ENCODE measurements around the gene MCM3AP.

MCM3AP gene

GRCh38 chr21:46211376-46211775, 74.0 kb downstream of the MCM3AP start:
- no peak for DNase-seq (ENCODE audit: low read depth, low spot score)
- Histone ChIP-seq H3K4me3 (ENCODE audit: low read length) (no peak overlapping the region), H3K9me3 (ENCODE audit: control insufficient read depth, insufficient read depth, low read length) (no peaks in the 10 kb centered on the region), H3K36me3 (ENCODE audit: control insufficient read depth, insufficient read depth, low read length) (peaks cover 56% of the 10 kb centered on the region), H3K4me1 (ENCODE audit: control insufficient read depth, insufficient read depth, low read length) (no peaks in the 10 kb centered on the region; the same call in 1 of the 2 replicates), H3K27ac (ENCODE audit: low read length) (no peak overlapping the region), H3K27me3 (ENCODE audit: control insufficient read depth, insufficient read depth, low read length) (no peaks in the 10 kb centered on the region)
- no CpG with 5 or more reads among the region's 7 CpGs for WGBS (ENCODE audit: insufficient coverage, insufficient read length)

GRCh38 chr21:46210378-46211136, 74.9 kb downstream of the MCM3AP start:
- H3K4me1 ChIP-seq (ENCODE audit: control insufficient read depth, insufficient read depth, low read length), result no peaks in the 10 kb centered on the region; the same call in 1 of the 2 replicates
- WGBS (ENCODE audit: insufficient coverage, insufficient read length), result no CpG with 5 or more reads among the region's 16 CpGs
- no peak for DNase-seq (ENCODE audit: low read depth, low spot score)
- no peaks in the 10 kb centered on the region for H3K27me3 ChIP-seq (ENCODE audit: control insufficient read depth, insufficient read depth, low read length)
- no peak overlapping the region for H3K27ac ChIP-seq (ENCODE audit: low read length)
- H3K9me3 ChIP-seq (ENCODE audit: control insufficient read depth, insufficient read depth, low read length), result no peaks in the 10 kb centered on the region
- H3K36me3 ChIP-seq (ENCODE audit: control insufficient read depth, insufficient read depth, low read length), result peaks cover 61% of the 10 kb centered on the region
- no peak overlapping the region for H3K4me3 ChIP-seq (ENCODE audit: low read length)

- no peak for DNase-seq (ENCODE audit: low read depth, low spot score)
- Histone ChIP-seq H3K36me3 (ENCODE audit: control insufficient read depth, insufficient read depth, low read length) (peaks cover 61% of the 10 kb centered on the region), H3K27ac (ENCODE audit: low read length) (no peak overlapping the region), H3K27me3 (ENCODE audit: control insufficient read depth, insufficient read depth, low read length) (no peaks in the 10 kb centered on the region), H3K4me3 (ENCODE audit: low read length) (no peak overlapping the region), H3K9me3 (ENCODE audit: control insufficient read depth, insufficient read depth, low read length) (no peaks in the 10 kb centered on the region), H3K4me1 (ENCODE audit: control insufficient read depth, insufficient read depth, low read length) (no peaks in the 10 kb centered on the region; the same call in 1 of the 2 replicates)
- WGBS (ENCODE audit: insufficient coverage, insufficient read length), result no CpG with 5 or more reads among the region's 23 CpGs
These were observed 76.4 kb downstream of the MCM3AP start for GRCh38 chr21:46208761-46209721.

- peaks cover 54% of the 10 kb centered on the region for H3K36me3 ChIP-seq (ENCODE audit: control insufficient read depth, insufficient read depth, low read length)
- H3K27ac ChIP-seq (ENCODE audit: low read length), result no peak overlapping the region
- DNase-seq (ENCODE audit: low read depth, low spot score), result no peak
- H3K27me3 ChIP-seq (ENCODE audit: control insufficient read depth, insufficient read depth, low read length), result no peaks in the 10 kb centered on the region
- WGBS (ENCODE audit: insufficient coverage, insufficient read length), result no CpG with 5 or more reads among the region's 27 CpGs
- no peak overlapping the region for H3K4me3 ChIP-seq (ENCODE audit: low read length)
- H3K9me3 ChIP-seq (ENCODE audit: control insufficient read depth, insufficient read depth, low read length), result no peaks in the 10 kb centered on the region
- H3K4me1 ChIP-seq (ENCODE audit: control insufficient read depth, insufficient read depth, low read length), result no peaks in the 10 kb centered on the region; the same call in 1 of the 2 replicates
These were observed 77.4 kb downstream of the MCM3AP start for GRCh38 chr21:46207920-46208591.

- no peak overlapping the region for H3K27ac ChIP-seq (ENCODE audit: low read length)
These were observed 78.1 kb downstream of the MCM3AP start for GRCh38 chr21:46207006-46207919.

GRCh38 chr21:46206163-46207005, 79.0 kb downstream of the MCM3AP start:
- DNase-seq (ENCODE audit: low read depth, low spot score), result no peak

More at GRCh38 chr21:46207006-46207919, 78.1 kb downstream of the MCM3AP start:
- H3K4me3 ChIP-seq (ENCODE audit: low read length), result no peak overlapping the region
- WGBS (ENCODE audit: insufficient coverage, insufficient read length), result no CpG with 5 or more reads among the region's 21 CpGs
- no peaks in the 10 kb centered on the region for H3K27me3 ChIP-seq (ENCODE audit: control insufficient read depth, insufficient read depth, low read length)
- DNase-seq (ENCODE audit: low read depth, low spot score), result no peak
- no peaks in the 10 kb centered on the region for H3K9me3 ChIP-seq (ENCODE audit: control insufficient read depth, insufficient read depth, low read length)
- H3K36me3 ChIP-seq (ENCODE audit: control insufficient read depth, insufficient read depth, low read length), result peaks cover 51% of the 10 kb centered on the region
- H3K4me1 ChIP-seq (ENCODE audit: control insufficient read depth, insufficient read depth, low read length), result no peaks in the 10 kb centered on the region; the same call in 1 of the 2 replicates

GRCh38 chr21:46205766-46206162, 79.6 kb downstream of the MCM3AP start:
- no peaks in the 10 kb centered on the region for H3K9me3 ChIP-seq (ENCODE audit: control insufficient read depth, insufficient read depth, low read length)
- peaks cover 48% of the 10 kb centered on the region for H3K36me3 ChIP-seq (ENCODE audit: control insufficient read depth, insufficient read depth, low read length)
- no peaks in the 10 kb centered on the region for H3K27me3 ChIP-seq (ENCODE audit: control insufficient read depth, insufficient read depth, low read length)
- H3K4me1 ChIP-seq (ENCODE audit: control insufficient read depth, insufficient read depth, low read length), result no peaks in the 10 kb centered on the region
- no peak overlapping the region for H3K27ac ChIP-seq (ENCODE audit: low read length)
- DNase-seq (ENCODE audit: low read depth, low spot score), result no peak
- WGBS (ENCODE audit: insufficient coverage, insufficient read length), result no CpG with 5 or more reads among the region's 16 CpGs
- H3K4me3 ChIP-seq (ENCODE audit: low read length), result no peak overlapping the region

More at GRCh38 chr21:46206163-46207005, 79.0 kb downstream of the MCM3AP start:
- H3K27me3 ChIP-seq (ENCODE audit: control insufficient read depth, insufficient read depth, low read length), result no peaks in the 10 kb centered on the region
- WGBS (ENCODE audit: insufficient coverage, insufficient read length), result no CpG with 5 or more reads among the region's 24 CpGs
- H3K9me3 ChIP-seq (ENCODE audit: control insufficient read depth, insufficient read depth, low read length), result no peaks in the 10 kb centered on the region
- H3K4me3 ChIP-seq (ENCODE audit: low read length), result no peak overlapping the region
- H3K36me3 ChIP-seq (ENCODE audit: control insufficient read depth, insufficient read depth, low read length), result peaks cover 48% of the 10 kb centered on the region
- H3K27ac ChIP-seq (ENCODE audit: low read length), result no peak overlapping the region
- H3K4me1 ChIP-seq (ENCODE audit: control insufficient read depth, insufficient read depth, low read length), result no peaks in the 10 kb centered on the region

GRCh38 chr21:46205166-46205565, 80.2 kb downstream of the MCM3AP start:
- no peak overlapping the region for H3K27ac ChIP-seq (ENCODE audit: low read length)
- H3K36me3 ChIP-seq (ENCODE audit: control insufficient read depth, insufficient read depth, low read length), result peaks cover 44% of the 10 kb centered on the region
- WGBS (ENCODE audit: insufficient coverage, insufficient read length), result no CpG with 5 or more reads among the region's 18 CpGs
- no peaks in the 10 kb centered on the region for H3K27me3 ChIP-seq (ENCODE audit: control insufficient read depth, insufficient read depth, low read length)
- H3K9me3 ChIP-seq (ENCODE audit: control insufficient read depth, insufficient read depth, low read length), result no peaks in the 10 kb centered on the region
- no peaks in the 10 kb centered on the region for H3K4me1 ChIP-seq (ENCODE audit: control insufficient read depth, insufficient read depth, low read length)
- no peak for DNase-seq (ENCODE audit: low read depth, low spot score)
- H3K4me3 ChIP-seq (ENCODE audit: low read length), result no peak overlapping the region

- no peak for DNase-seq (ENCODE audit: low read depth, low spot score)
- WGBS (ENCODE audit: insufficient coverage, insufficient read length), result no CpG with 5 or more reads among the region's 8 CpGs
- H3K36me3 ChIP-seq (ENCODE audit: control insufficient read depth, insufficient read depth, low read length), result peaks cover 35% of the 10 kb centered on the region
- H3K9me3 ChIP-seq (ENCODE audit: control insufficient read depth, insufficient read depth, low read length), result no peaks in the 10 kb centered on the region
- no peak overlapping the region for H3K4me3 ChIP-seq (ENCODE audit: low read length)
- H3K27ac ChIP-seq (ENCODE audit: low read length), result no peak overlapping the region
- no peaks in the 10 kb centered on the region for H3K27me3 ChIP-seq (ENCODE audit: control insufficient read depth, insufficient read depth, low read length)
- H3K4me1 ChIP-seq (ENCODE audit: control insufficient read depth, insufficient read depth, low read length), result no peaks in the 10 kb centered on the region
These were observed 82.2 kb downstream of the MCM3AP start for GRCh38 chr21:46203203-46203600.
